Mesodermal cell (in vitro differentiated cells): Measurements from ENCODE around the gene IGF1R. TPM values are rescaled to one million over a fixed set of nuclear protein-coding genes. Genes with fewer than 3 reads are reported as not detected.

Source experiments
- H3K27ac ChIP-seq: 2 replicates; pipeline ENCODE4 v1.7.0; 2013; ENCODE audit warnings: mild to moderate bottlenecking, low read depth, low read length, moderate library complexity; ENCODE audit not compliant: severe bottlenecking
- H3K36me3 ChIP-seq: 2 replicates; pipeline ENCODE4 v1.7.1; 2013; ENCODE audit warnings: mild to moderate bottlenecking, low read length, moderate library complexity; ENCODE audit not compliant: control insufficient read depth, insufficient read depth
- H3K4me1 ChIP-seq: one replicate; pipeline ENCODE4 v1.7.1; 2013; ENCODE audit warnings: mild to moderate bottlenecking, low read length; ENCODE audit not compliant: insufficient read depth, control insufficient read depth, poor library complexity, severe bottlenecking
- H3K4me3 ChIP-seq: 2 replicates; pipeline ENCODE4 v1.7.0; 2013; ENCODE audit warnings: low read length, control low read depth, mild to moderate bottlenecking; ENCODE audit not compliant: insufficient read depth, poor library complexity, severe bottlenecking; ENCODE audit errors: extremely low read depth
- H3K9me3 ChIP-seq: 2 replicates; pipeline ENCODE4 v1.7.1; 2013; ENCODE audit warnings: mild to moderate bottlenecking, low read length, moderate library complexity; ENCODE audit not compliant: control insufficient read depth
- WGBS, 2 experiments: methylation state at CpG; one replicate each; pipeline ENCODE4 v1.1.5; 2013; ENCODE audit warnings: missing lambda C conversion rate in 2 of 2; ENCODE audit not compliant: insufficient coverage in 2 of 2; 5-methylcytosine and 5-hydroxymethylcytosine counted together
- polyA plus RNA-seq, 2 experiments: library from polyadenylated mRNA; stranded (reverse); fragments of 50-300 nt; gene quantifications; one replicate each; pipeline ENCODE4 v1.2.3, GENCODE V29; 2013

IGF1R gene
- polyA plus RNA-seq (2013, experiment 1 of 2): 60.4 TPM
- 39.5 TPM for polyA plus RNA-seq (2013, experiment 2 of 2)

DNA sequence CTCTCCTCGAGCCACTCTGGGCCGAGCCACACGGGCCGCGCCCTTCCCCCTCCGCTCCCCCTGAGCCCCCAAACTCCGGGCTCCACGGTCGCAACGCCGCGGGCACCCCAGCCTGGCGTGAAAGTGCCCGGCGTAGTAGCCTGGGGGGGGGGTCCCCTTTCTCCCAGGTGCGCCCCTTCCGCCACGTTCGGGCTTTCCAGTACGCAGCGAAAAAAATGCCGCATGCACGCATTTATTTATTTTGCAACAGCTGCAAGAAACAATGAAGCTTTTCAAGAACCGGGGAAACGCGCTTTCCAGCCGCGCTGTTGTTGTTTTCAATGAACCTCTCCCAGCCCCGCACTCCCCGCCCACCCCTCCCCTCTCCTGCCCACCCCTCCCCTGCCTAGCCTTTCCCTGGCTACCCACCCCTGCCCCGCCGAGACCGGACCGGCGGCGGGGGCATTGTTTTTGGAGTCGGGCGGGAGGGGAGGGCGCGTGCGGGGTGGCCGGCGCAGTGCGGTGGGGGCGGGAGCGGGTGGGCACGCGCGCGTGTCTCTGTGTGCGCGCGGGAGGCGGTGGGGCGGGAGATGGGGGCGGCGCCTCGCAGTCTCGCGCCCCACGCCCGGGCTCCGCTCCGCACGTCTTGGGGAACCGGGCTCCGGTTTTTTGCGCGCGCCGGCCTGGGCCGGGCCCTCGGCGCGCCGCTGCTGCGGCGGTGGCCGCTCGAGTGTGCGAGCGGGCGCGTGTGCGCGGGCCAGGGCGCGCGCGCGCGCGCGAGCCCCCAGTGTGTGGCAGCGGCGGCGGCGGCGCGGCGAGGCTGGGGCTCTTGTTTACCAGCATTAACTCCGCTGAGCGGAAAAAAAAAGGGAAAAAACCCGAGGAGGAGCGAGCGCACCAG lies at the start of gene IGF1R:
IGF1R (plus strand) TSS at position 766 of the 880 bp plus-strand sequence. CDS start 1,043 bp downstream, outside the sequence.
- WGBS, 2 experiments: 0% methylated on average over 62 of the region's 106 CpGs
- H3K4me1 ChIP-seq: peaks cover 10% of the 10 kb centered on the region
- peak within 1 kb of the TSS; percentile 95 for H3K4me3 ChIP-seq
- H3K27ac ChIP-seq: peak within 1 kb of the TSS; percentile 95
- H3K9me3 ChIP-seq: no peaks in the 10 kb centered on the region
- no peaks in the 10 kb centered on the region for H3K36me3 ChIP-seq

DNA sequence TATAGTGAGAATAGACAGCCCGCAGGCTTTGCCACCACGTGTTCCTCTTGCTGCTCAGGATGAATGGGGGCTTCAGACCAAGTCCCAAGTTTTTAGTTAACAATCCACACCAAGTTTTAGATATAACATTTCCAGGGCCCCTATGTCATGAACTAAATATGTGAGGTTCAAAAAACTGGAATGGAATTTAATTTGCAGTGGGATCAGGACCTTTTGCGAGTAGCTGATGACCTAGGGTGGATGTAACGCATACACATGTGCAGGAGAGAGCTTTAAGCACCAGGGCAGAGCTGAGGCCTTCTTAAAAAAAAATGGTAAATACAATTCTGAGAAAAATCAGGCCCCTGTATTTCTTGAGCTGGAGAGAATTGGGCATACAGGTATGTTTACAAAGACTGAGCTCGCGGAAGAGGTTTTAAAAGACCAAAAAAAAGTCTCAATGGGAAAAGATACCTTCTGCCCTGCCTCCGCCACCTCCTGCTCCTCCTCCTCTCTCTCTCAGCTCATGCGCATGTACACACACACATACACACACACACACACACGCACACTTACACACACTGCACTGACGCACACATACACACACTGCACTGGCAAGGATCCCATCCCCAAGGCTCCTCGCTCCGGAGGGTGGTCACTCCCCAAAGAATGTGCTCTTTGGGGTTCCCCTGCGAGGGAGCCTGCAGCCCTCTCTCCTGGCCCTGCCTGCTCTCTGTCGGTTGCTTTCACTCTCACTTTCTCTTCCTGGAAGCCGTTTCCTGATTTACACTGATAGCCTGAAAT lies 48.2 kb upstream of the IGF1R start:
- WGBS, 2 experiments: 51 to 52% methylated on average over 15 of the region's 15 CpGs
- Histone ChIP-seq H3K36me3 (no peaks in the 10 kb centered on the region), H3K9me3 (no peaks in the 10 kb centered on the region), H3K4me1 (peaks cover 17% of the 10 kb centered on the region), H3K4me3 (no peak overlapping the region), H3K27ac (no peak overlapping the region)

DNA sequence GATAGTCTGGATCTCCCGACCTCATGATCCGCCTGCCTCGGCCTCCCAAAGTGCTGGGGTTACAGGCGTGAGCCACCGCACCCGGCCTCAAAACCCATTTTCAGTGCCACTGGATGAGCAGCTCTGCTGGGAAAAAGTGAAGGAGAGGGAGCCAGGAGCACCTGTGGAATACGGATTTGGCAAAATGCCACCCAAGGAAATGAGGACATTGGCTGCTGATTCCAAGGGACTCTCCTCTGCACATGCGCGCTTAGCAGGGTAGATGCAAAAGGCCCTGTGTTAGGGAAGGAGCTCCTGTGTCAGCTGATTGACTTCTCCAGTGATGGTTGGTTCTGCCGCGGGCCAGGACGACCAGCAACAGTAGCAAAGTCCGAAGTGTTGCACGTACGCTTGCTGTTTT lies 43.4 kb upstream of the IGF1R start:
- no peaks in the 10 kb centered on the region for H3K36me3 ChIP-seq
- 97% methylated on average over 11 to 12 of the region's 15 CpGs for WGBS, 2 experiments

DNA sequence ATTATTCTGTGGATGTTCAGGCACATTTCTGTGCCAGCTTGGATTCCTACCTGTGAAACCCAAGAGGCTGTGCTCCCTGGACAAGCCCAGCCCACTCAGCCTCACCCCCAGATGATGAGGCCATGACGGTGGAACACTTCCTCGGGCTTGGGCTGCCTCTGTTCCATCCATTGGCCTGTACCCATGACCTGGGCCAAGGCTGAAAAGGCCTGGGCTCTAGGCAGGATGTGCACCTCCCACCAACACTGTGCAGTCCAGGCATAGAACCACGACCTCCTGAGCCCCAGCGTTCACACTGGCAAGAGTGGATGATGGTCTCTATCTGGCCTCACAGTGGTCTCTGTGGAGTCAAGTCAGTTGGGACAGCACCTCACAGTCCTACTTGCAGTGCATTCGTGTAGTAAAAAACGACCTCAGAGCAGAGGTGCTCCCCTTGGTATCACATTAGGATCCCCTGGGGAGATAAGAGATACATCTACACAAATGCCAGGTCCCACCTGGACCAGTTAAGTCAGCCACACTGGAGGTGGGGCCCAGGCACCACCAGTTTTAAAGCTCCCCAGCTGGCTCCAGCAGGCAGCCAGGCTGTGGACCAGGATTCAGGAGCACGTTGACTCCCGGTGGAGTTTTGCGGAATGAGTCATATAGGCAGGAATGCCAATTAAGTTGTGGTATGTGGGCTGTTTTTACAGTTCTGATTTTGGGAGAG lies 39.0 kb upstream of the IGF1R start:
- Histone ChIP-seq H3K36me3 (no peaks in the 10 kb centered on the region), H3K4me3 (no peak overlapping the region), H3K9me3 (no peaks in the 10 kb centered on the region), H3K4me1 (peaks cover 9% of the 10 kb centered on the region), H3K27ac (no peak overlapping the region)
- WGBS, 2 experiments: 49 to 73% methylated on average over 7 of the region's 9 CpGs

More for the DNA sequence above, 43.4 kb upstream of the IGF1R start:
- H3K4me1 ChIP-seq: peaks cover 16% of the 10 kb centered on the region
- H3K9me3 ChIP-seq: no peaks in the 10 kb centered on the region
- no peak overlapping the region for H3K4me3 ChIP-seq
- no peak overlapping the region for H3K27ac ChIP-seq

DNA sequence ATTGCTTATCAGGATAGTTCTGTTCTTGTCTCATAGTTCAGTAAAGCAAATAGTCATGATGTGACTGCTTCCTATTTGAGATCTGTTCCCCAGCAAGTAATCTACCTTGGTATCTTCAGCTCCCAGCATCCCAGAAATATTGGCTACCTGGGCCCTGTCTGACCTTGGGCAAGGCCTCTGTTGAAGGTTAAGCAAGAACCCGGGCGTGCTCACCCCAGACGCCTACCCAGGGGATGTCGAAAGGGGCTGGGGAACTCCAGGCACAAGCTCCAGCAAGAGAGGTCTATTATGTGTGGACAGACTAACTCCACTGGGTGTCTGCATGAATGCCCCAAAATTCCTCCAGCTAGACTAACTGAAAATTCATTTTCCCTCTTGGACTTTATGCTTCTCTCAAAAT lies 37.3 kb upstream of the IGF1R start:
- Histone ChIP-seq H3K4me3 (no peak overlapping the region), H3K9me3 (no peaks in the 10 kb centered on the region), H3K36me3 (no peaks in the 10 kb centered on the region), H3K4me1 (peaks cover 9% of the 10 kb centered on the region), H3K27ac (no peak overlapping the region)
- 96 to 97% methylated on average over 4 of the region's 4 CpGs for WGBS, 2 experiments

DNA sequence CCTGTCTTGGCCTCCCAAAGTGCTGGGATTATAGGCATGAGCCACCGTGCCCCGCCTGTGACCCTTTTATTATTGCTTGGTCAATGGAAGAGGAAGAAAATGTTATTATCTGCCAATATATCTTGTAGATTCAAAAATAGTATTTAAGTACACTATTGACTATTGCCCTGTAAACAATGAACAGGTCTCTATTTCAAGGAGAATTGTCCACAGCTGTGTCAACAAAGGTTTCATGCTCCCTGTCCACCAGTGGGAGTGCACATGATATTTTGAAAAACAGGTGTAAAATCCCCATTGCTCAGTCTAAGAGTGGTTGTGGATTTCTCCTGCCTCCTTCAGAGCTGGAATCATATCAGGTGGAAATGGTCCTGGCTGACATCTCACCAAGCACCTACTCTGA lies 36.5 kb upstream of the IGF1R start:
- no peak overlapping the region for H3K27ac ChIP-seq
- no peaks in the 10 kb centered on the region for H3K9me3 ChIP-seq
- peaks cover 9% of the 10 kb centered on the region for H3K4me1 ChIP-seq
- no peak overlapping the region for H3K4me3 ChIP-seq
- WGBS, 2 experiments: no CpG with 5 or more reads among the region's 2 CpGs
- no peaks in the 10 kb centered on the region for H3K36me3 ChIP-seq

DNA sequence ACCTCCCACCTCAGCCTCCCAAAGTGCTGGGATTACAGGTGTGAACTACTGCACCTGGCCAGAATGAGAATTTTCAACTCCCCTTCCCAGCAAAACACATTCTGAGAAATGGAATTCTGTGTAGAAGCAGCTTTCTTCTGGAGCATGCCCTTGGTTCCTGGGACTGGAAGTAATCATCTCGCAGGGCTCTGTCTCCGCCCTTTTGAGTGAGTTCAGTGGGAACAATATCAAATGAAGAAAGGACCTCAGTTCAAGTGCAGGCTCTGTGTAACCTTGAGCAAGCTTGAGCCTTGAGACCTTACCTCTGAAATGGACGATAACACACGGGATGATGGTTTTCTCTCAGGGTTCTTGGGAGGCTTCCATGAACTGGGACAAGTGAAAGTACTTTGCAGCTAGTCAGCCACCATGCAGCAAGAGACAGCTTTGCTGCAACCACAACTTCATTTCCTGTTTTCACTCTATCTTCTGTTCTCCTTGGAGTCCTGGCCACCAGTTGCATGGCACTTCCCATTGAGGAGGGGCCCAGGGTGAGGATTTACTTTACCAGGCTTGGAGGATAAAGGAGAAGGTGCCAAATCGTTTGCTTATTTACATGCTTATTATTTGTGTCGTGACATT lies 35.7 kb upstream of the IGF1R start:
- no peaks in the 10 kb centered on the region for H3K9me3 ChIP-seq
- H3K4me3 ChIP-seq: no peak overlapping the region
- H3K27ac ChIP-seq: no peak overlapping the region
- H3K36me3 ChIP-seq: no peaks in the 10 kb centered on the region
- peaks cover 9% of the 10 kb centered on the region for H3K4me1 ChIP-seq
- WGBS, 2 experiments: 91 to 100% methylated on average over 6 of the region's 6 CpGs

DNA sequence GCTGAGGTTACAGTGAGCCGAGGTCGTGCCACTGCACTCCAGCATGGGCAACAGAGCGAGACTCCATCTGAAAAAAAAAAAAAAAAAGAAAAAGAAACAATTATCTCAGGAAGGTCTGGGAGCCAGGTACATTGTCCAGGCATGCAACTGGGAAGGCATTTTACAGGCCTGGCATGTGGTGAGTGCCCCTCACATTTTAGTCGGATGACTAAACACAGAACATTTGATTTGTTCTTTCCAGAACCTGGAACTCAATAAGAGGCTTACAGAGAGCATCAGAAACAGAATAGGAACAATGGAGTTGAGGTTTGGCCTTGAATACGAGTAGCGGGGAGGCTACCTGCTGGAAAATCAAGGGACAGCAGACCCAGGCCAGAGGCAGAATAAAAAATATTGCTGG lies 33.7 kb upstream of the IGF1R start:
- H3K36me3 ChIP-seq: no peaks in the 10 kb centered on the region
- H3K4me3 ChIP-seq: no peak overlapping the region
- 92 to 95% methylated on average over 5 of the region's 6 CpGs for WGBS, 2 experiments
- H3K9me3 ChIP-seq: no peaks in the 10 kb centered on the region
- H3K4me1 ChIP-seq: peaks cover 4% of the 10 kb centered on the region
- H3K27ac ChIP-seq: no peak overlapping the region

DNA sequence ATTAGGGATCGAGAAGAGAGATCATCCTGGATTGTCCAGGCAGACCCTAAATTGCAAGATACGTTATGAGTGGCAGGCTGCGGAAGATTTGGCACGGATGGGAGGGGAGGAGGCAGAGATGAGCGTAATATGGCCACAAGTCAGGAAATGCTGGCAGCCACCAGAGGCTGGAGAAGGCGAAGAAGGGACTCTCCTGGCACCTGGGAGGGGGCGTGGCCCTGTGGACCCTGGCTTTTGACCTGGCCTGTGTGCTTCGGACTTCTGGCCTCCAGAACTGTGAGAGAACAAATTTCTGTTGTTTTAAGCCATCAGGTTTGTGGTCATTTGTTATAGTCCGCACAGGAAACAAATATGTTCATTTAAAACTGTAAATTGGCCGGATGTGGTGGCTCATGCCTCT lies 31.9 kb upstream of the IGF1R start:
- WGBS, 2 experiments: 78 to 83% methylated on average over 10 of the region's 10 CpGs
- H3K9me3 ChIP-seq: no peaks in the 10 kb centered on the region

DNA sequence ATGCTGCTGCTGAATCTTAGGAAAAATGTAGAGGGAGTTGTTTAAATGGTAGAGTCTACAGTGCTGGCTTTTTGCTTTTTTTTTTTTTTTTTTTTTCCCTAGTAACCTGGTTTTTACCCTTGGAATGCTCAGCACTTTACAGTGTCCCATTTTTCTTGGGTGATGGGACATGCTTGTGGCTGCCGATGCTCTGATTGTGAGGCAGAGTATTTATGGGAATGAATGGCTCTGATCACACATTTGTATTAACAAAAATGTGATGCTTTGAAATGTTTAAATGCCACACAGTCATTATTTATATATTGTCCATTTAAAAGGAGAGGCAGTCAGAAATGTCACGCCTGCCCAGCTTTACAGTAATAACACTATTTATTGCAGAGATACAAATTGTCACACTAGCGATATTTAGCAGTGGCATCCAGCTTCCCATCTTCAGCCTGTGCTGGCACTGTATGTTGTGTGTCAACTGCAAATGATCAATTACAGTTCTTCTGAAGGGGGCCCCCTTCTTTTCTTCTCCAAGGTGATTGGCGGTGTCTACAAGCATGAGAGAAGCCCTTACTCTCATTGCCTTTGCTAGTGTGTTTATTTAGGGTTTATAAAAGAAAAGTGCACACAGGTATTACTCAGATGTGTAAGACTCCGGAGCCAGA lies 30.9 kb upstream of the IGF1R start:
- H3K9me3 ChIP-seq: no peaks in the 10 kb centered on the region
- H3K4me3 ChIP-seq: no peak overlapping the region
- no peak overlapping the region for H3K27ac ChIP-seq
- H3K4me1 ChIP-seq: no peaks in the 10 kb centered on the region
- 100% methylated on average over 1 to 3 of the region's 5 CpGs for WGBS, 2 experiments
- no peaks in the 10 kb centered on the region for H3K36me3 ChIP-seq

More for the DNA sequence above, 31.9 kb upstream of the IGF1R start:
- no peak overlapping the region for H3K27ac ChIP-seq
- no peaks in the 10 kb centered on the region for H3K36me3 ChIP-seq
- H3K4me3 ChIP-seq: no peak overlapping the region
- no peaks in the 10 kb centered on the region for H3K4me1 ChIP-seq
